NCI-H2196 (cell line): ENCODE data around the gene DPP9.
A peak's percentile ranks its signal among the peaks of the same experiment; 100 is the strongest.
"Not testable (repeated sequence)": the region's sequence is repeated elsewhere in the genome, so short reads cannot be mapped to it uniquely, and the experiment has no call there.

Experiments used
- DNase-seq: peaks from one replicate; lab custom pipeline; 2025; ENCODE audit not compliant: unreplicated experiment; lab: John Stamatoyannopoulos, UW

DPP9 gene

DNA sequence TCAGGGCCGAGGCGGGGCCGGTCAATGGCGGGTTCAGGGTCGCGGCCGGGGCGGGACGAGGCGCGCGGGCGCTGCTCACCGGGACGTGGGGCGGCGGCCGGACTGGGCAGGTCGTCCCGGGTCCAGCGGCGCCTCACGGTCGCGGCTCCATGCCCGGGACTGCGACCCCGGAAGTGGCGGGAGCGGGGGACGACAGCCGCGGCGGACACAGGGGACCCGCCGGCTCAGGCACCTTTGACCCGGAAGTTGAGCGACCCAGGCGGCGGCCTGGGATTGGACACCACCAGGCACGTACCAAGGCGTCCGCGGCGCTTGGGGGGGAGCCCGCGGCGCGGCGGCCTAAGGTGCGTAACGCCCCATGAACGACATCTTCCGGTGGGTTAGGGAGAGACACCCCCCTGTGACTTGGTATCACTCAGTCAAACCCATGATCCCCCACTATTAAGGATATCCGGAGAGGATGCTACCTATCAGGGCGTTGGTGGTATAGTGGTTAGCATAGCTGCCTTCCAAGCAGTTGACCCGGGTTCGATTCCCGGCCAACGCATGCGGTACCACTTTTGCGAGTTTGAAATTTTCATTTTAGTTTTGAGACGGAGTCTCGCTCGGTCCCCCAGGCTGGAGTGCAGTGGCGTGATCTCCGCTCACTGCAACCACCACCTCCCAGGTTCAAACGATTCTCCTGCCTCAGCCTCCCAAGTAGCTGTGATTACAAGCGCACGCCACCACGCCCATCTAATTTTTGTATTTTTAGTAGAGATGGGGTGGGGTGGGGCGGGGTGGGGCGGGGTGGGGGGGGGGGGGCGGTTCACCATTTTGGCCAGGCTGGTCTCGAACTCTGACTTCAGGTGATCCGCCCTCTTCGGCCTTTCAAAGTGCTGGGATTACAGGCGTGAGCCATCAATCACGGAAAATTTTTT lies at the start of gene DPP9:
DPP9 (minus strand) TSS at position 248 of the 920 bp plus-strand sequence. CDS start 3,936 bp downstream, outside the sequence.
- DNase-seq, result peak; percentile 98

DNA sequence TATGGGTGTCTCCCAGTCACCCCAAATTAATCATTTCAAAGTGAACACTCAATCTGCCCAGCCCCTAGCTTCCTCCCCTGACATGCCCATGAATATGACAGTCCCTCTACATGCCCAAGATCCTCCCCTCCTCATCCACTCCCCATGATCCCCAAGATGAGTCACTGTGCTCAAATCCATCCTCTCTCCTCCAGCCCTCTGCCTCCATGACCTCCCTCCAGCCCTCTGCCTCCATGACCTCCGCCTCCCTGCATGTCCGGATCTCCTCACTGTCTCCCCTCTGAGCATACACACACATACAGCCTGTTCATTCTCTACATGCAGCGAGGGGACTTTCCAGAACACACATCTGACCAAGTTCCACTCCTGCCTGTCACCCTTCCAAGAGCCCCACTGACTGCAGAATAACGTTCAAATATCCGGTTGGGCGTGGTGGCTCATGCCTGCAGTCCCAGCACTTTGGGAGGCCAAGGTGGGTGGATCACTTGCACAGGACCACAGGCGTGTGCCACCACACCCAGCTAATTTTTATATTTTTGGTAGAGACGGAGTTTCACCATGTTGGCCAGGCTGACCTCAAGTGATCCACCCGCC lies 49.5 kb upstream of the DPP9 start:
- DNase-seq, result no peak

DNA sequence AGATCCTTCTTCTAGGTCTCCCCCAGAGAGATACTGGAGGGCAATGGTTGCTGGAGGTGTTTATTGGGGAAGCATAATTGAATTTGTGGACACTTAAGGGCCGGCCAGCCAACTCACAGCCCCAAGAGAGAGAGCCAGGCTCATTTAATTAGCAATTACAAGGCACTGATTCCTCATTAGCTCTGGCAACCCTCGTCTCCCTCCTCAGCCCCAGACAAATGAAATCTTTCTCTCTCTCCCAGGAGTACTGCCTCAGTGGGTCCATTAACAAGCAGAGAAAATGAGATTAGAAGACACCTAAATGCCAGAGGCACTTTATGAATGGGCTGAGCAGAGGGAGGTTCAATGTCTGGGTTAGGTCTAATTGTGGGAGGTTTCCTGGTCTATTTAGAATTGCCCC lies 48.9 kb upstream of the DPP9 start:
- DNase-seq, result no peak

DNA sequence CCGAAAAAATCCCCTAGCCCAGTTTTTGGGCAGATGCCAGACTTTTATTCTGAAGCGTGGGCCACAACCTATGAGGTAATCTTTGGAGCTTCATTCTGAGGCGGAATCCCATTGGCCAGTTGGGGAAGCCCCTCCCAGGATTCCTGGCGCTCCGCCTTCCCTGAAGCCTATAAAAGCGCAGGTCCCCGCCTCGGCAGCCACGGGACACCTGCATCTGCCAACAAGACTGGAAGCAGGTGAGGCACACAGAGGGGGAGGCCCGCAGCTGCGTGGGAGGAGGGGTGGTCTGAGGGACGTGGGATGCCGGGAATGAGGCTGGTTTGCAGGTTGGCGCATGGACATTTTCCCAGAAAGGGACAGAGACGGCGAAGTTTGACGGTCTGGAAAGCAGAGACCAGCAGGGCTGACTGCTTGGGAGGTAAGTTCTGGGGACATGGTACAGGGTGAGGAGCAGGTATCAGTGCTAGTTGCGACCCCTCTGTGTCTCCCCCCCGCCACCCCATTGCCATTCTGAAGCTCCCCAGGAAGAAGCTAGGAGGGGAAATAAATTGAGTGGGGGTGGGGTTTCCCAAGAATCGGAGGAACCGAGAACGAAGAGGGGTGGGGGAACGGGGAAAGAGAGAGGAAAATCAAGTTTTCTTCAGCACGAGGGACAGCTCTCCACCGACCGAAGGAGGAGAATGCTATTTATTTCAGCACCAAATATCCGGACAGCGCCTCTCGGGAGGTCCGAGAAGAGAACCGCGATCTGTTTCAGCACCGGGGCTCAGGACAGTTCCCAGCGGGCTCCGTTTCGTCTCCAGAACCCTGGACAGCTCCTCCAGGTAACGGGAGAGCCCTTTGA lies 45.5 kb upstream of the DPP9 start:
- DNase-seq, result peak; percentile 92

DNA sequence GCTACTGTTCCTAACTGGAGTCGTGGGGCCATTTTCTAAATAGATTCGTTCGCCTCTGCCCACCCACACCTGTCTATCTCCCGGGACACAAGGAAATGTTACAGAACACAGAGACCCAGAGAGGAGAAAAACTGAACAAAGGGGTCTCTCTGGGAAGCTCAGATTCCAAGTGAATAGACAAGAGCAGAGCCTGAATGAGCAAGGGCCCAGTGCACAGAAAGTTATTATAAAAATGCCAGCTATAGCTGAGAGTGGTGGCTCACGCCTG lies 40.7 kb upstream of the DPP9 start:
- DNase-seq, result no peak

DNA sequence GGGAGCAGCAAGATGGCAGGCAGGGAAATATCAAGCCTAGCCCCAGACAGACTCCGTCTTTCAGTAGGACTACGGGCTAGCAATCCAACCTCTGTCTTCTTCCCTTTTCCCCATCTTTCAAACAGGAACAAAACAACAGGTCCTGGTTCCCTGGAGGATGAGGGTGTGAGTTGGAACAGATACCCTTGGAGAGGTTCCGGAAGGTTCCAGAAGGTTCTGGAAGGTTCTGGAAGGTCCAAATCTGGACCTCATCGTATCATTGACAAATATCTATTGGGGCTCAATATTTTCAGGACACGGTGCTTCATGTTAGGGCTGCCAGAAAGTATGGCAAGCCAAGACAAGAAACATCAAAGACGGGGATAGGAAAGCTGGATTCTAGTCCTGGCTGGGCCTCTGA lies 39.4 kb upstream of the DPP9 start:
- DNase-seq, result no peak

DNA sequence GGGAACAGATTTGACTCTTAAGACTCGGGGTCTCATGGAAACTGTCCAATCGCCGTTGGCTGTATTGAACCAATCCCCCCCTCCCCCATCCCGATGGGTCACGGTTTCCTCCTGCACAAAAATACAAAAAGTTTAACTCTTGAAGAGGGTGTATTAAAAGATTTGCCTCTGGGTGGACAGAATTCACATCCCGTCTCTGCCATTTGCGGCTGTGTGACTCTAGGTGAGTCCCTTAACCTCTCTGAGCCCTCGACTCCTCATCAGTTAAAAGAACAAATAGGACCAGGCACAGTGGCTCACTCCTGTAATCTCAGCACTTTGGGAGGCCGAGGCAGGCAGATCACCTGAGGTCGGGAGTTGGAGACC lies 36.6 kb upstream of the DPP9 start:
- DNase-seq, result no peak

DNA sequence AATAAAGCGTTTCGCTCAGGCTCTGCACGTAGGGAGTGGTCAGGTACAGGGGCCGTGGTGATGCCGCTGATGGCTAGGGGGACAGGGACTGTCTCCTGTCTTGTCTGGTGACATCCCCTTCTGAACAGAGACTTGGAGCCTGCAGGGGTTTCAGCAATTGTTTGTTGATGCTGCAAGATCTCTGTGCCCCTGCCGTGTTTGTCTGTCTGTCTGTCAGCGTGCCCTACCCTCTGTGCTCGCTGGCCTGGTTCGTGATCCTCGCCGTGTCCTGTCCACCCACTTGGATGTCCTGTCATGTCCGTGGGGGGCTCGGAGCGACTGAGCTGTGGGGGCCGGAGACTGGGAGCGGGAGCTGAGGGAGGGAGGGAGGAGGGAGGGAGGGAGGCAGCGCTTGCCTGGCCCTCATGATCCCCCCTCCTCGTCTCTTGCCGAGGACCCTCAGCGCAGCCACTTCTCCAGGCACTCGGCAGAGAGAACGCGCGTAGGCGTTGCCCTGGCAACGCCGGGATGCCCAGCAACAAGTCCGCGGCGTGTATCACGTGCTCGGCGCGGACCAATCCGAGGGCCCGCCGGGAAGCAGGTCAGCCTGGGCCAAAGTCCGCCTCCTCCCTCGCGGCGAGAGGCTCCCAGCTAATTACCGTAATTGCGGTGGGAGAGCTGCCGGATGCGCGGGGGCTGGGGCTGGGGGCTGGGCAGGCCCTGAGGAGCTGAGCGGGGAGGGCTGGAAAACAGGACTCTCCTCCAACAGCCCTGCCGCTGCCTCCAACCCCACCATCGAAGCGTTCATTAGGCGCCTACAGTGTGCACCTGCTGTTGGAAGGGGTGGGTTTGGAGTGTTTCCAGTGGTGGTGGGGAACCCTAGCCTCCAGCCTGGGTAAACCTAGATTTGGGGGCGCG lies 36.0 kb upstream of the DPP9 start:
- DNase-seq, result peak; percentile 97

DNA sequence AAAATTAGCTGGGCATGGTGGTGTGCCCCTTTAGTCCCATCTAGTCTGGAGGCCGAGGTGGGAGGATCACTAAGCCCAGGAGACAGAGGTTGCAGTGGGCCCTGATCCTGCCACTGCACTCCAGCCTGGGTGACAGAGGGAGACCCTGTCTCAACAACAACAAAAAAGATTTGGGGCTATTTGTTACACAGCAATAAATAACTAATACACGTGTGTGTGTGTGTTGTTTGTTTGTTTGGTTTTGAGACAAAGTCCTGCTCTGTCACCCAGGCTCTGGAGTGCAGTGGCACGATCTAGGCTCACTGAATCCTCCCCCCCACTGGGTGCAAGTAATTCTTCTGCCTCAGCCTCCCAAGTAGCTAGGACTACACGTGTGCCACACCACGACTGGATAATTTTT lies 35.0 kb upstream of the DPP9 start:
- DNase-seq, result no peak

DNA sequence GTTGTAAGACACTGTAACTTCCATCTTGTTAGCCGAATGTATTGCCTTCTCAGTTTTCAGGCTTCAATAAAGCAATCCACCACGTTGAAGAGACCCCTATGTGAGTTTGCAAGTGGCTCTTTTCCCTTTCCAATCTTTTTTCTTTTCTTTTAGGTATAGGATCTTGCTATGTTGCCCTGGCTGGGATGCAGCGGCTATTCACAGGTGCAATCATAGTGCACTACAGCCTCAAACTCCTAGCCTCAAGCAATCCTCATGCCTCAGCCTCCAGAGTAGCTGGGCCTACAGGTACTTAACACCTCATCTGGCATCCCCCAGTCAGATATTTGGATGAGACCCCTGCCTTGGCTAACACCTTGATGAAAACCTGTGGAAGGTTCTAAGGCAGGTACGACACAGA lies 34.4 kb upstream of the DPP9 start:
- DNase-seq, result no peak

DNA sequence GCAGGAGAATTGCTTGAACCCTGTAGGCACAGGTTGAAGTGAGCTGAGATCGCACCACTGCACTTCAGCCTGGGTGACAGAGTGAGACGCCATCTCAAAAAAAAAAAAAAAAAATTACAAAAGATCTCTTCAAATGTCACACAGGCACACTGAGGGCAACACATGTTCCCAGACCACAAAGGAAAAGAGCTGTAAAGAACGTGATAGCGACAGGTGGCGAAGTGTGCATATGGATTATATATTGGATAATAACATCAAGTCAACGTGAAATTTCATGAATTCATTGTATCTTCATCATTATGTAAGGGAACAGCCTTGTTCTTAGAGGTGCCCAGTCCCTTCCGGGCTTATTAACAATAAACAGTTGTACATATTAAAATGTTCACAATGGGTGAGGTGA lies 31.8 kb upstream of the DPP9 start:
- DNase-seq, result no peak

DNA sequence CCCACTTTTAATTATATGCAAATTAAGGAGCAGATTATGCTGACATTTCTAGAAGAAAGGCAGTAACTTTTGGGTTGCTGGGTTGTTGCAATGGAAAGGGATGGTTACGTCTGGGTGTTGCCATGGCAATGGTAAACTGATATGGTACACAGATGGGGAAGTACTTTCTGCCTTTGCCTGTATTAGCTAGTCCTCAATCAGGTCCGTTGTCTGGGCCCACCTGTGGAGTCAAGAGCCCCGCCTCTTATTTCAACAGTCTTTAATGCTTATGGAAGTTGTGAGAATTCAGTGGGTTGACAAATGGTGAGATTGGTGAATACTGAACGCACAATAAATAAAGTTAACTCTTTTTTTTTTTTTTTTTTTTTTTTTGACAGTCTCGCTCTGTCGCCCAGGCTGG lies 30.6 kb upstream of the DPP9 start:
- DNase-seq, result peak; percentile 39

DNA sequence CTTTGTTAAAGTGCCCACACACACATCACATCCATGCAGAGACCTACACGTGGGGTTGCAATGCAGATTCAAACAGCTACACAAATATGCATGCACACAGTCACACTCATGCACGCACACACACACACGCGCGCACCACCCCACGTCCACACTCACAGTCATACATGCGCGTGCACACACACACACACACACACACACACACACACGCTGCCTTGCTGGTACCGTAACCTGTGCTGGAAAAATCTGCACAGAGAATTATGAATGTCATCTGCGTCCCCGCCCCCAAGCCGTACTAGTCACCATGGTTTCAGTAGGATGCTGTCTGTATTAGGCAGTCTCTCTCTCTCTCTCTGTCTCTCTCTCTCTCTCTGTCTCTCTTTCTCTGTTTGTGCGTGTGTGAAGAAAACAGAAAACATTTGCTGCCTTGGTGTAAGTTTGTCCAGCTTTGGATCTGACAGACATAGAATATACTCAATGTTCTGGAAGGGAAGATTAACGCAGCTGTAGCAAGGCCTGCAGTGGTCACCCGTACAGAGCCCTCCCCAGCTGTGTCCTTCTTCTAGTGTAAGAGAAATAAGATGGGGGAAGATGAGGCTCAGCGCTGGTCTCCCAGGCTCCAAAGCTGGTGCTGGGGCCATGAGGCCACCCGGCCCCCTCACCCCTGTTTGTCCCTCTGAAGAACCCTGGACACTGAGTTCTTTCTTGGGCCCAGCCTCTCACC lies 26.4 kb upstream of the DPP9 start:
- no peak for DNase-seq

DNA sequence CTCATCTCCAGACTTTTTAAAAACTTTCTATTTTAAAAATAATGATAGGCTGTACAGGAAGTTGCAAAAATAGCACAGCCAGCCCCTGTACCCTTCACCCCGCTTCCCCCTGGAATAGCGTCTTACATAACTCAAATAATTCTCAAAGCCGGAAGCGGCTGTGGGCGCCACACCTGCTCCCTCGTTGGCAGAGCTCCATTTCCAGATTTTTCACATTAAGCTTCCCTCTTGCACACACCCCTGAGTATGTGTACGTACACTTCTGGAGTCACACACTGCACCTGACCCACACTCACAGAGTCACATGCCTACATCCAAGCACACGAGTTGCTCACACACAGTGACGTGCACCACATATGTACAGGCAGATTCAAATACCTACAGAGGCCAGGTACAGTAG lies 24.9 kb upstream of the DPP9 start:
- DNase-seq, result no peak

DNA sequence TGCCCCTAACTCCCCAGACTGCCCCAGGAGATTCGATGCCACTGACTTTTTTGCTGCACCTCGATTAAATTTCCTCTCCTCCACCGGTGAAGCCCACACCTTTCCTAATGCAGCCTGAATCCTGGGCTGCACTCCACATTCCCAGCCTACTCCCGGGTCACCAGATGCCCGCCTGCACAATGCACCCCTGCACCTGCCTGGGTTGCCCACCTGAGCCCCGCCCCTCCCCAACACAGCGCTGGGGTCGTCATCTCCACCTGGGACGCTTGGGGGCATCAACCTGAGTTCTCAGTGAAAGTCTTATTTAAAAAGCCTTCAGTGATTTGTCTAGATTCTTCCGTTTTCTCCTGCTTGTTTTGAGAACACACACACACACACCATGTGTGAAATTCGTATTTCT lies 24.5 kb upstream of the DPP9 start:
- no peak for DNase-seq

DNA sequence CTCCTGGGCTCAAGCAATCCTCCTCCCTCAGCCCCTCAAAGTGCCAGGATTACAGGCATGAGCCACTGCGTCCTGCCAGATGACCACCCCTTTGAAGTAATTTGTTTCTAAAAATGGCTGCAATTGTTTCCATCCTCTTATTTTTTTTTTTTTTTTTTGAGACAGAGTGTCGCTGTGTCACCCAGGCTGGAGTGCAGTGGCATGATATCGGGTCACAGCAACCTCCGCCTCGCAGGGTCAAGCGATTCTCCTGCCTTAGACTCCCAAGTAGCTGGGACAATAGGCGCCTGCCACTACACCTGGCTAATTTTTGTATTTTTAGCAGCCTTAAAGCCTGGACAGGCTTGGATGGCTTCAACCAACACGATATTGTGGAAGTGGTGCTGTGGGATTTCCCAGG lies 22.3 kb upstream of the DPP9 start:
- no peak for DNase-seq

DNA sequence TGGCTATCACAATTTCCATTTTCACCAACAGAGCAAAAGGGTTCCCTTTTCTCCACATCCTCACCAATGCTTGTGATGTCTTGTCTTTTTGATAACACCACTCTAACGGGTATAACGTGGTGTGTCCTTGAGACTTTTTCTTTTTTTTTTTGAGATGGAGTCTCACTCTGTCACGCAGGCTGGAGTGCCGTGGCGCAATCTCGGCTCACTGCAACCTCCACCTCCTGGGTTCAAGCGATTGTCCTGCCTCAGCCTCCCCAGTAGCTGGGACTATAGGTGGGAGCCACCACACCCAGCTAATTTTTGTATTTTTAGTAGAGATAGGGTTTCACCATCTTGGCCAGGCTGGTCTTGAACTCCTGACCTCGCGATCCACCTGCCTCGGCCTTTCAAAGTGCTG lies 21.5 kb upstream of the DPP9 start:
- not testable (repeated sequence) for DNase-seq

DNA sequence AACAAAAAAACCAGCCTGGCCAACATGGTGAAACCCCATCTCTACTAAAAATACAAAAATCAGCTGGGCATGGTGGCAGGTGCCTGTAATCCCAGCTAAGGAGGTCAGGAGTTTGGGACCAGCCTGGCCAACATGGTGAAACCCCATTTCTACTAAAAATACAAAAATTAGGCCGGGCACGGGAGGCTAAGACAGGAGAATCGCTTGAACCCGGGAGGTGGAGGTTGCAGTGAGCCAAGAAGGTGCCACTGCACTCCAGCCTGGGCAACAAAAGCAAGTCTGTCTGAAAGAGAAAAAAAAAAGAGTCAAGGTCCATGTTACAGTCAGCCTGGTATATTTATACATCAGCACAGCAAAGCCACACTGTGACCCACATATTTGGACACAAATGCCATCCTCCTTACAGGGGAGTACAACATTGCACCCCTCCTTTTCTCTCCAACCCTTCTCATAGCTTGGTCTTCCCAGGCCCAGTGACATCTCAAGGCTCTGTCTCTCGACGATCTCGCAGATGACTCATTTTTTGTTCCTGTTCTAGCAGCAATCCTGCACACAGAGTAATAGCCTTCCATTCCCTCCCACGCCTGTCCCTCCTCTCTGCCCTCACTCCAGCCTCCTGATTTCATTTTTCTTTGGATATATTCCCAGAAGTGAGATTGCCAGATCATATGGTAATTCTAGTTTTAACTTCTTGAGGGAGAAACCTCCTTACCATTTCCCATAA lies 21.0 kb upstream of the DPP9 start:
- DNase-seq, result no peak

DNA sequence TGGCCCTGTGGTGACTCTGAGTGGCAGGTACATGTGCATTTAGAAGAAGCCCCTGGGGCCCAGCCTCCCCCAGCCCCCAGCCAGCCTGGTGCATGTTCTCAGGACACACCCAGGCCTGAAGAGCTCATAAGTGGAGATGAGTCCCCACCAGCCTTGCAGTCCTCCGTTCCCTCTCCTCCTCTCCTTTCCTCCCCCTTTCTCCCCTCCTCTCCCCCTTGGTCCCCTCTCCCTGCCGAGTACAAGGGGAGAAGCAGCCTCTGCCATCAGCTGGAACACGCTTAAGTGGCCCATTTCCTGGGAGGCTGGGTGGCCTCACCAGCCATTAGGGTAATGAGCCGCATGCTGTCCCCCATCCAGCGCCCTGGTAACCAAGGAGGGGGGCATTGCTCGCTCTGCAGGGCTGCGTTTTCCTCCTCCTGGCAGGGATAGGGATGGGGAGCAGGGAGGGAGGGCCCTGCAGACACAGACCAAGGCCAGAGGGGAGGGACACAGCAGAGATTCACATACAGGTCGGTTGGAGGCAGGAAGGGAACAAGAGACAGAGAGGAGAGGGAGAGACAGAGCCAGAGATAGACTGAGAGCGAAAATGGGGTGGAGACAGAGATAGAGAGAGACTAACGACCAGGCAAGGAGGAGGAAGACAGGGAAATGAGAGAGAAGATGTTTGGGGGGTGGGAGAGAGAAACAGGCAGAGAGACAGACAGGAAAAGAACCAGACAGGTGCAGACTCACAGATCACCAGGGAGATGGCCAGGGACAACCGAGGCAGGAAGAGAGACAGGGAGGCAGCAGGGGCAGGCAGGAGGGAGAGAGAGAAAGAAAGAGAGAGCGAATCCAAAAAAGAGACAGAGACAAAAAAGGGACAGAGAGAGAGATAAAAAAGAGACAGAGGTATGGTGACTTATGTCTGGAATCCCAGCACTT lies 19.3 kb upstream of the DPP9 start:
- DNase-seq, result no peak
